WTC11 (cell line): ENCODE data around the gene LRRC49.

Source experiments
- TF ChIP-seq, protein P1 (sequence below): fragments of 200-600 bp; IDR thresholded peaks from 2 replicates; pipeline ENCODE4 v1.8.0; 2022; ENCODE audit warnings: antibody characterized with exemption
- TF ChIP-seq, protein P2 (sequence below): sonication (generic); formaldehyde crosslinking; conservative IDR thresholded peaks from 2 replicates; pipeline ENCODE4 v1.8.1; 2023; ENCODE audit warnings: mild to moderate bottlenecking, low read depth, missing genetic modification reagents, moderate library complexity
- TF ChIP-seq, protein P3 (sequence below): sonication (generic); formaldehyde crosslinking; IDR thresholded peaks from 2 replicates; pipeline ENCODE4 v1.8.1; 2023; ENCODE audit warnings: mild to moderate bottlenecking, moderate library complexity, missing genetic modification reagents

DNA sequence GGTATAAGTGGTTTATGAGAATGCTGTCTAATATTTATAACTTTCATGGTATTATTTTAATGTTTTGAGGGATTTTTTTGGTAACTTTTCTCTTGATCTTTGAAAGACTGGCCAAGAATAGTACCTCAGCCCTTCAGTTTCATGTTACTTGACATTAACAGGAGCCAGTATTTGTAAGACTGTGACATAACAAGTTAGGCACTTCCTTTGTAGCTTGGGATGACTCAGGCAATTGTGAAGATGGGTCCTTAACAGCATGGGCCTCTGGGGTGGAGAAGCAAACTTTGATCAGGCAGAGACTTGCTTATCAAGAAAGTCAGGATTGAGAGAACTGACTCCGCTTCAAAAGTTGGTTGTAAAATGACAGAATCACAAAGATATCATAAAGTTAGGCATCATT is 9.5 kb downstream of the LRRC49 start:
- TF ChIP-seq, protein P1, sequence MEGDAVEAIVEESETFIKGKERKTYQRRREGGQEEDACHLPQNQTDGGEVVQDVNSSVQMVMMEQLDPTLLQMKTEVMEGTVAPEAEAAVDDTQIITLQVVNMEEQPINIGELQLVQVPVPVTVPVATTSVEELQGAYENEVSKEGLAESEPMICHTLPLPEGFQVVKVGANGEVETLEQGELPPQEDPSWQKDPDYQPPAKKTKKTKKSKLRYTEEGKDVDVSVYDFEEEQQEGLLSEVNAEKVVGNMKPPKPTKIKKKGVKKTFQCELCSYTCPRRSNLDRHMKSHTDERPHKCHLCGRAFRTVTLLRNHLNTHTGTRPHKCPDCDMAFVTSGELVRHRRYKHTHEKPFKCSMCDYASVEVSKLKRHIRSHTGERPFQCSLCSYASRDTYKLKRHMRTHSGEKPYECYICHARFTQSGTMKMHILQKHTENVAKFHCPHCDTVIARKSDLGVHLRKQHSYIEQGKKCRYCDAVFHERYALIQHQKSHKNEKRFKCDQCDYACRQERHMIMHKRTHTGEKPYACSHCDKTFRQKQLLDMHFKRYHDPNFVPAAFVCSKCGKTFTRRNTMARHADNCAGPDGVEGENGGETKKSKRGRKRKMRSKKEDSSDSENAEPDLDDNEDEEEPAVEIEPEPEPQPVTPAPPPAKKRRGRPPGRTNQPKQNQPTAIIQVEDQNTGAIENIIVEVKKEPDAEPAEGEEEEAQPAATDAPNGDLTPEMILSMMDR: no peak
- TF ChIP-seq, protein P2, sequence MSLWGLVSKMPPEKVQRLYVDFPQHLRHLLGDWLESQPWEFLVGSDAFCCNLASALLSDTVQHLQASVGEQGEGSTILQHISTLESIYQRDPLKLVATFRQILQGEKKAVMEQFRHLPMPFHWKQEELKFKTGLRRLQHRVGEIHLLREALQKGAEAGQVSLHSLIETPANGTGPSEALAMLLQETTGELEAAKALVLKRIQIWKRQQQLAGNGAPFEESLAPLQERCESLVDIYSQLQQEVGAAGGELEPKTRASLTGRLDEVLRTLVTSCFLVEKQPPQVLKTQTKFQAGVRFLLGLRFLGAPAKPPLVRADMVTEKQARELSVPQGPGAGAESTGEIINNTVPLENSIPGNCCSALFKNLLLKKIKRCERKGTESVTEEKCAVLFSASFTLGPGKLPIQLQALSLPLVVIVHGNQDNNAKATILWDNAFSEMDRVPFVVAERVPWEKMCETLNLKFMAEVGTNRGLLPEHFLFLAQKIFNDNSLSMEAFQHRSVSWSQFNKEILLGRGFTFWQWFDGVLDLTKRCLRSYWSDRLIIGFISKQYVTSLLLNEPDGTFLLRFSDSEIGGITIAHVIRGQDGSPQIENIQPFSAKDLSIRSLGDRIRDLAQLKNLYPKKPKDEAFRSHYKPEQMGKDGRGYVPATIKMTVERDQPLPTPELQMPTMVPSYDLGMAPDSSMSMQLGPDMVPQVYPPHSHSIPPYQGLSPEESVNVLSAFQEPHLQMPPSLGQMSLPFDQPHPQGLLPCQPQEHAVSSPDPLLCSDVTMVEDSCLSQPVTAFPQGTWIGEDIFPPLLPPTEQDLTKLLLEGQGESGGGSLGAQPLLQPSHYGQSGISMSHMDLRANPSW: no peak
- TF ChIP-seq, protein P3, sequence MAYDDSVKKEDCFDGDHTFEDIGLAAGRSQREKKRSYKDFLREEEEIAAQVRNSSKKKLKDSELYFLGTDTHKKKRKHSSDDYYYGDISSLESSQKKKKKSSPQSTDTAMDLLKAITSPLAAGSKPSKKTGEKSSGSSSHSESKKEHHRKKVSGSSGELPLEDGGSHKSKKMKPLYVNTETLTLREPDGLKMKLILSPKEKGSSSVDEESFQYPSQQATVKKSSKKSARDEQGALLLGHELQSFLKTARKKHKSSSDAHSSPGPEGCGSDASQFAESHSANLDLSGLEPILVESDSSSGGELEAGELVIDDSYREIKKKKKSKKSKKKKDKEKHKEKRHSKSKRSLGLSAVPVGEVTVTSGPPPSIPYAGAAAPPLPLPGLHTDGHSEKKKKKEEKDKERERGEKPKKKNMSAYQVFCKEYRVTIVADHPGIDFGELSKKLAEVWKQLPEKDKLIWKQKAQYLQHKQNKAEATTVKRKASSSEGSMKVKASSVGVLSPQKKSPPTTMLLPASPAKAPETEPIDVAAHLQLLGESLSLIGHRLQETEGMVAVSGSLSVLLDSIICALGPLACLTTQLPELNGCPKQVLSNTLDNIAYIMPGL: no peak
